Lung (tissue), 12 donors: ENCODE measurements around the gene POMGNT2. TPM values are rescaled to one million over a fixed set of nuclear protein-coding genes. Genes with fewer than 3 reads are reported as not detected.

ENCODE experiments used
- ATAC-seq: fragments of 200-7000 bp; cut with Tn5 transposase; one replicate; pipeline ENCODE4 v1.9.1; 2020; ENCODE audit warnings: moderate number of reproducible peaks; ENCODE audit not compliant: insufficient read depth, low FRiP score
- DNase-seq, 3 donors: peaks; one replicate each; pipeline ENCODE4 v3.0.0-alpha.2; 2013 to 2017
- H3K27ac ChIP-seq, 2 donors: one replicate each; pipeline ENCODE4 v1.5.1; 2013; ENCODE audit warnings: mild to moderate bottlenecking in 2 of 2, moderate library complexity in 2 of 2, control low read depth in 1 of 2, inconsistent platforms in 1 of 2, low read depth in 1 of 2, low read length in 1 of 2
- H3K27me3 ChIP-seq, 3 donors: one replicate each; pipeline ENCODE4 v1.5.1; 2013; ENCODE audit warnings: low read length in 2 of 3; ENCODE audit not compliant: control insufficient read depth in 3 of 3, insufficient read depth in 3 of 3
- H3K36me3 ChIP-seq, 4 donors: one replicate each; pipeline ENCODE4 v1.5.1; 2013; ENCODE audit warnings: low read length in 4 of 4, mild to moderate bottlenecking in 1 of 4, moderate library complexity in 1 of 4; ENCODE audit not compliant: control insufficient read depth in 4 of 4, insufficient read depth in 4 of 4
- H3K4me1 ChIP-seq, 5 donors: one replicate each; pipeline ENCODE4 v1.5.1; 2013; ENCODE audit warnings: low read length in 5 of 5, mild to moderate bottlenecking in 2 of 5, moderate library complexity in 1 of 5; ENCODE audit not compliant: control insufficient read depth in 5 of 5, insufficient read depth in 5 of 5
- H3K4me3 ChIP-seq: one replicate; pipeline ENCODE4 v1.5.1; 2013; ENCODE audit warnings: mild to moderate bottlenecking, control low read depth, moderate library complexity
- H3K9ac ChIP-seq, 2 donors: one replicate each; pipeline ENCODE4 v1.5.1; 2013; ENCODE audit warnings: low read length in 2 of 2, control low read depth in 1 of 2; ENCODE audit not compliant: insufficient read depth in 1 of 2
- H3K9me3 ChIP-seq, 4 donors: one replicate each; pipeline ENCODE4 v1.5.1; 2013; ENCODE audit warnings: low read length in 3 of 4, mild to moderate bottlenecking in 1 of 4, moderate library complexity in 1 of 4; ENCODE audit not compliant: control insufficient read depth in 4 of 4, insufficient read depth in 3 of 4
- WGBS, 2 donors: extraction: QIAGEN DNeasy Blood & Tissue Kit; methylation state at CpG; one replicate each; pipeline ENCODE4 v1.1.7; 2013; 5-methylcytosine and 5-hydroxymethylcytosine counted together
- polyA plus RNA-seq, 2 donors: library from polyadenylated mRNA; stranded (reverse); fragments of 200-250 nt; gene quantifications; one replicate each; pipeline ENCODE4 v1.2.1, GENCODE V29; 2013
- total RNA-seq, 2 donors: library from RNA; depleted of rRNA in 1 of 2; stranded (reverse); fragments of >200 nt in 1 of 2; gene quantifications; one replicate each; pipeline ENCODE4 v1.2.1, GENCODE V29; 2014 to 2021
- TF ChIP-seq, protein P1 (sequence below): IDR thresholded peaks from 2 replicates; pipeline ENCODE4 v1.5.1; 2012; ENCODE audit warnings: mild to moderate bottlenecking; ENCODE audit errors: control extremely low read depth, extremely low read depth
- donor health status: control.
- donor health status: control.
- donor health status: Bipolar disorder and iron deficiency.
- donor health status: healthy.
- donor health status: DM: yes; HTN: yes; CAD: no.

The POMGNT2 gene
- total and polyA plus RNA-seq, 4 donors: 5.8 to 15.7 (median 13.1) TPM

DNA sequence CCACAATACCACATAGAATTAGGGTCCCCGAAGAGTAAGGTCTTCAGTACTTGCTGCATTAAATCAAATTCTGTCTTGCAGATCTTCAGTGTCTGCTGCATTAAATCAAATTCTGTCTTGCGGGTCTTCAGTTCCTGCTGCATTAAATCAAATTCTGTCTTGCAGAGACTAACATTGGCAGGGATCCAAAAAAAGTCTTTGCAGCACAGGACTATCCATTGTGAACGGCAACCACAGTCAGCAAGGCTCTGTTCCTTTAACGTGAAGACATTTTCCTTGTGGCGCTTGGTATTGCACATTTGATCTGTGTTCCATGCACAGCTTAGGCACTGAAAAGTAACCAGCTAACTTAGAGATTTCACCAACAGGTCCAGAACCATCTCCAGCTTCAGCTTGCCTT, 46.8 kb upstream of the POMGNT2 start:
- no peak overlapping the region for H3K4me3 ChIP-seq
- WGBS, 2 donors: 18 to 34% methylated on average over 5 of the region's 5 CpGs
- H3K4me1 ChIP-seq: peaks cover 0 to 26% (median 12%) of the 10 kb centered on the region in 5 donors
- H3K9ac ChIP-seq: no peak overlapping the region
- no peaks in the 10 kb centered on the region for H3K27me3 ChIP-seq
- ATAC-seq (no peak), DNase-seq (peak; percentile 21 to 74 (median 70))
- TF ChIP-seq, protein P1, sequence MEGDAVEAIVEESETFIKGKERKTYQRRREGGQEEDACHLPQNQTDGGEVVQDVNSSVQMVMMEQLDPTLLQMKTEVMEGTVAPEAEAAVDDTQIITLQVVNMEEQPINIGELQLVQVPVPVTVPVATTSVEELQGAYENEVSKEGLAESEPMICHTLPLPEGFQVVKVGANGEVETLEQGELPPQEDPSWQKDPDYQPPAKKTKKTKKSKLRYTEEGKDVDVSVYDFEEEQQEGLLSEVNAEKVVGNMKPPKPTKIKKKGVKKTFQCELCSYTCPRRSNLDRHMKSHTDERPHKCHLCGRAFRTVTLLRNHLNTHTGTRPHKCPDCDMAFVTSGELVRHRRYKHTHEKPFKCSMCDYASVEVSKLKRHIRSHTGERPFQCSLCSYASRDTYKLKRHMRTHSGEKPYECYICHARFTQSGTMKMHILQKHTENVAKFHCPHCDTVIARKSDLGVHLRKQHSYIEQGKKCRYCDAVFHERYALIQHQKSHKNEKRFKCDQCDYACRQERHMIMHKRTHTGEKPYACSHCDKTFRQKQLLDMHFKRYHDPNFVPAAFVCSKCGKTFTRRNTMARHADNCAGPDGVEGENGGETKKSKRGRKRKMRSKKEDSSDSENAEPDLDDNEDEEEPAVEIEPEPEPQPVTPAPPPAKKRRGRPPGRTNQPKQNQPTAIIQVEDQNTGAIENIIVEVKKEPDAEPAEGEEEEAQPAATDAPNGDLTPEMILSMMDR: no peak
- H3K36me3 ChIP-seq: no peaks in the 10 kb centered on the region
- no peak overlapping the region for H3K27ac ChIP-seq
- H3K9me3 ChIP-seq: peaks cover 0 to 1% (median 0%) of the 10 kb centered on the region in 4 donors

DNA sequence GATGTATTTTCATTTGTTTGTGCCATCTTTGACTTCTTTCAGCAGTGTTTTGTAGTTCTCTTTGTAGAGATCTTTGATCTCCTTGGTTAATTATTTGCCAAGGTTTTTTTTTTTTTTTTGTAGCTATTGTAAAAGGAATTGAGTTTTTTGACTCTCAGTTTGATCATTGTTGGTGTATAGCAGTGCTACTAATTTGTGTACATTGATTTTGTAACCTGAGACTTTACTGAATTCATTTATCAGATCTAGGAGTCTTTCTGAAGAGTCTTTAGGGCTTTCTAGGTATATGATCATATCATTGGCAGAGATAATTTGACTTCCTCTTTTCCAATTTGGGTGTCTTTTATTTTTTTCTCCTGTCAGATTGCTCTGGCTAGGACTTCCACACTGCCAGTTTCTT, 42.2 kb upstream of the POMGNT2 start:
- TF ChIP-seq, protein P1: no peak
- Histone ChIP-seq H3K4me3 (no peak overlapping the region), H3K27me3 (no peaks in the 10 kb centered on the region), H3K9ac (no peak overlapping the region), H3K27ac (no peak overlapping the region), H3K4me1 (peaks cover 0 to 14% (median 8%) of the 10 kb centered on the region in 5 donors), H3K36me3 (no peaks in the 10 kb centered on the region), H3K9me3 (peaks cover 0 to 1% (median 0%) of the 10 kb centered on the region in 4 donors)
- no peak for DNase-seq
- ATAC-seq: no peak

DNA sequence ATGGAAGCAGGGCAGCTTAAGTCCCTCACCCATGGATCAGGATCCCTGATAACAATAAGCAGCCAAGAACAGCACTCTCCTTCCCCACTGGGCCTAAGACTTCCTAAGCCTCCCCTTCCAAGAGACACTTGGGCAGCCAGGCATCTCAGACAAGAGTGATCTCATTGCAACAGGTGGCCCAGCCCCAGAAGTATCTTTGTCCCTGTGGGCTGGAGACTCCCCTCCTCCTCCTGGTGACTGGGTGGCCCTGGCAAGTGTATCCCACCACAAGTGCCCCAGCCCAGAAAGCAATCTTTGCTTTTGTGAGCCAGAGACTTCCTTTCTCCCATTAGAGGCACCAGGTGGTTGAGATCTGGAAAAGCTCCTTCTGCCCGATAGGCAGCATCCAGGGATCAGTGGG, 40.7 kb upstream of the POMGNT2 start:
- 96 to 100% methylated on average over 1 of the region's 1 CpG for WGBS, 2 donors
- DNase-seq (no peak), ATAC-seq (no peak)
- Histone ChIP-seq H3K4me3 (no peak overlapping the region), H3K9me3 (peaks cover 0 to 1% (median 0%) of the 10 kb centered on the region in 4 donors), H3K27me3 (no peaks in the 10 kb centered on the region), H3K4me1 (peaks cover 0 to 2% (median 0%) of the 10 kb centered on the region in 5 donors), H3K36me3 (no peaks in the 10 kb centered on the region), H3K27ac (no peak overlapping the region), H3K9ac (no peak overlapping the region)
- TF ChIP-seq, protein P1: no peak

DNA sequence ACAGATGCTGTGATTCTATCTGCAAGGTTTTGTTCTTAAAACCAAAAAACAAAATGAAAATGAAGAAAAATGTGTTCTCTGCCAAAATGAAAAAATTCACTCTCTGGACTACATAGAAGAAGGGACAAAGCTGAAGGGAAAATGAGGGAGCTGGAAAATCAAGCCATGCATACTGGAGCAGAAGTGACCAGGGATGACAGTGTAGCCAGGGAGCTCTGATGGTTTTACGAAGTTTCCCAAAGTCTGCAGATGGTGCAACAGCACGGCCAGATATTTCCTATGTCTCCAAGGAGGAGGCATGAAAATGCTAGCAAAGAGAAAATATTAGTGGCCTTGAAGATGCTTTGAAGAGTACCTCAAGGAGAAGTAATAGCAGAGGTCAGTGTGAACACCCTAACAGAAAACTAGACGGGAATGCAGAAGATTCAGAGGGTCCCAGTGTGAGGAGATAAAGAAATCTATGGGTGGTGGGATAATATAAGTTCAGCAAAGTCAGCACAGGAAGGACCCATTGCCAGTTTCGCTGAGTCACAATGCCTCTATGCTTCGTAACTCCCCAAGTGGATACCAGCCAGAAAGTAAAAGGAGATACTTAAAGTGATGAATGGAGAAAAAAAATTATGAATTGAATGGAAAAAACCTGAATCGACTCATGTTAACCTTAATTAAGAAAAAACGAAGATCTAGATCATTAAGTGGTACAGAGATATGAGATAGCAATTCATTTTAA, 39.0 kb upstream of the POMGNT2 start:
- no peak for ATAC-seq
- no peak overlapping the region for H3K9ac ChIP-seq
- TF ChIP-seq, protein P1: no peak
- H3K4me1 ChIP-seq: peaks cover 0 to 2% (median 0%) of the 10 kb centered on the region in 5 donors
- H3K27ac ChIP-seq: no peak overlapping the region
- no peaks in the 10 kb centered on the region for H3K9me3 ChIP-seq
- WGBS, 2 donors: 53 to 62% methylated on average over 7 of the region's 7 CpGs
- H3K27me3 ChIP-seq: no peaks in the 10 kb centered on the region
- H3K36me3 ChIP-seq: no peaks in the 10 kb centered on the region
- DNase-seq: no peak
- H3K4me3 ChIP-seq: no peak overlapping the region
